ENCODE data around the gene KCTD19.

Gene KCTD19

GRCh38 chr16:67312719-67313118, 13.8 kb downstream of the KCTD19 start:
- DNase-seq: no peak

DNA sequence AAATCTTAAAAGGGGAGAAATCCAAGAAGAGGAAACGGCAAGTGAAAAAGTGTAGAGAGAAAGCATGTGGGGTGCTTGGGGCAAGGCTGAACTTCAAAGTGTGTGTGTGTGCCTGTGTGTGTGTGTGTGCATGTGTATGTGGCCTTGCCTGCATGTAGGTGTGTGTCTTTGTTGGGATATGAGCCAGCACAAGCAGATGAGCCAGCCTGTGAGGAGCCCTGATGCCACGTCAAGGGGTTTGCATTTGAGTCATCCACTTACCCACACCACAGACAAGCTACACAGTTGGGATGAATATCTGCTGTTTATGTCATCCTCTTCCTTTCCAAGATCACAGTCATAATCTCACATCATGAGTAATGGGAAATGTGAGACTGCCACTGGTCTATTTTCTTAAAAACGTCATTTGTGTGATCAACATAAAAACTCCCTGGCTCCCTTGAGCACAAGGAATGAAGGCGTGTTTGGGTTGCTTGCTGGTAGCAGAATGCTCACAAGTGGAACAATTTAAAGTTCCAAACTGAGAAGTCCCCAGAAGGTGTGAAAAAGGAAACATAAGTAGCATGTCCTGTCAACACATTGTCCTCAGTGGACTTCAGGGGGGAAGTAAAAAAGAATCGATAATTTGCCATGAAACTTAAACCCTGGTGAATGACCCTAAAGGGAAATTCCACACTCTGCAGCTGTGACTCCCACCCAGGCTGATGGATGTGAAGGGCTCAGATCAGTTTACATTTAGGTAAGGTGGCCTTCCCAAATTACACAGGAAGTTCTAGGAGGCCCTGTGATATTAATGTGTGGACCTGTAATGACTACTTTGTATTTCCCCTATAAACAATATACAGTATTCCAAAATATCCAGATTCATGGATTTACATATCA, 14.7 kb downstream of the KCTD19 start:
- peak; percentile 41 for DNase-seq

DNA sequence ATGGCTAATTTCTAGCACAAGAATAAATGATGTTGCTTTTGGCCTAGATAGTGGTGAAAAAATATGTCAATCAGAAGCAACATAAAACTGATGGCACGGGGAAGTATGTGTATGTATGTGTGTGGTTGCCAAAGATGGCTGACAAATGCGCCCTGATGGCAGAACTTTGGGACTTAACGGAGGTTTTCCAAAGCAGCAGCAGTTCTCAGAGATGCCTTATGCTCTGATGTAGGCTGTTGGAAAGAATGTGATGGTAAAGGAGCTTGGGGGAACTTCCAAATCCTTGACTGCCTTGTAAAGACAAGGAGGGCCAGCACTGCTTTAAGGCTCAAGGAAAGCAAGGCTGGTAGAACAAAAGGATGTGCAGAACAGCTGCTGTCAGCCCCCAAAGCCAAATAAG, 16.0 kb downstream of the KCTD19 start:
- no peak for DNase-seq

- DNase-seq: no peak
Observed at GRCh38 chr16:67305216-67306071, 21.1 kb downstream of the KCTD19 start.

DNA sequence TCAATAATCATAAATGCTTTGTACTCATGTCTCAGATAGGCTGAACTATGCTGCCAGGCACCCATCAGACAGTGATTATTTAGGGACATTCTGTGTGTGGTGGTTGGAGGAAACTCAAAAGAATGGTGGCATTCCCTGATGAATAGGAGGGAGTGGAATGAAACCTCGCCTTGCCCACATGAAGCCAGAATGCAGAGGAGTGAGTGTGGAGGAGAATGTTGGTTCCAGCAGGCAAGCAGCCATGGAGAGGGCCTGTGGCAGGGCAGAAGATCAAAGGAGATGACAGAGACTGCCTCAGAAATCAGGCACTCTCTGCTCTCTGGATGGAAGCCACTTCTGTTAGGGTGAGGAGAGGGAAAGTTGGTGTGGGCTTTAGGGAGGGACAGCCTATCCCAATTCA, 22.5 kb downstream of the KCTD19 start:
- no peak for DNase-seq

- DNase-seq: no peak
Observed at GRCh38 chr16:67302970-67303369, 23.6 kb downstream of the KCTD19 start.

- DNase-seq: no peak
Observed at GRCh38 chr16:67302076-67302475, 24.5 kb downstream of the KCTD19 start.

GRCh38 chr16:67301080-67301782, 25.3 kb downstream of the KCTD19 start:
- no peak for DNase-seq

- no peak for DNase-seq
Observed at GRCh38 chr16:67299269-67299668, 27.3 kb downstream of the KCTD19 start.

DNA sequence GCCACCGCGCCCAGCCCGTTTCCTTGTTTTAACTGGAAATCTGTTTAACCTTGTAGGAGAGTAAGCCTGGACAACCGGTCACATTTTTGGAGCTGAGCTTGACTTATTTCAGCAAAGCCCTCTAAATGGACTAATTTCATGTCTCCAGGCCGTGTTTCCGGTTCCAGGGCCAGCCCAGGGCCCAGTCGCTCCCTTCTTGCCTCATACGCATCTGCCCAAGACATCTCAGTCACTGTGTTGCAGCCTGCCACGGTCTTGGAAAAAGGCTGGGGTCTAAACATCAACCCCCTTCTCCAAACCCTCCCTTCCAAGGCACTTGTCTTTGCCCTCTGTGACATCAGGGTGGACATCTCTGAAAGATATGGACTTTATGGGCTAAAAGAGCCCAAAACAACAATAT, 28.3 kb downstream of the KCTD19 start:
- no peak for DNase-seq

- DNase-seq: no peak
Observed at GRCh38 chr16:67296420-67296819, 30.1 kb downstream of the KCTD19 start.

- DNase-seq: no peak
Observed at GRCh38 chr16:67294938-67295361, 31.6 kb downstream of the KCTD19 start.

GRCh38 chr16:67294171-67294757, 32.3 kb downstream of the KCTD19 start:
- no peak for DNase-seq

DNA sequence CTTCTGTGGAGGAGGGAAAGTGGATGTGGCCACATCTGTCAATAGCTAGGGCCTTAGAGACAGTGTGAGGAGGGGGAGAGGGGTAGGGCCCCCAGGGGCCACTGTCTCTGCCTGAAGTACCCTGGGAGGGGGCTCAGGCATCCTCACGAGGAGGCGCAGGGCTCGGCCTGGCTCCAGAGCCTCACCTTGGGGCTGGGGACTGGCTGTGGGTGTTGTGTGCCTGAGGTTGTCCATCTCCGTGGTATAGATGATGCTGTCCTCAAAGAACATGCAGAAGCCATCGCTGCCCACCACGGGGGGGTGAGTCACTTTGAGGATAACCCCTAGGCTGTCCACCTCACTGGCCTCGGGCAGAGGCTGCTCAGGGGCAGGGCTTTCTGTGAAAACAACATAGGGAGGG, 35.1 kb downstream of the KCTD19 start:
- no peak for DNase-seq

DNA sequence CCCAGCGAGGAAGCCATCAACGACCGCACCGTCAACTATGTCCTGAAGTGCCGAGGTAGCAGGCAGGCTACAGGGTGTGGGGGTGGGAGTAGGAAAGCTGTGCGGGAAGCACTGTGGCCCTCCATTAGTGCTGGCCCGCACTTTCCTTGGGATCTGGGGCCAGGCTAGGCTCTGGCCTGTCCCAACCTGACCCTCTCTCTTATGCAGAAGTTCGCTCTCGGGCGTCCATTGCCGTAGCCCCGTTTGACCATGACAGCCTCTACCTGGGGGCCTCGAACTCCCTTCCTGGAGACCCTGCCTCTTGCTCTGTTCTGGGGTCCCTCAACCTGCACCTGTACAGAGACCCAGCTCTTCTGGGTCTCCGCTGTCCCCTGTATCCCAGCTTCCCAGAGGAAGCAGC, 38.6 kb downstream of the KCTD19 start:
- no peak for DNase-seq

GRCh38 chr16:67286441-67287235, 39.9 kb downstream of the KCTD19 start:
- DNase-seq: no peak

GRCh38 chr16:67284699-67285646, 41.6 kb downstream of the KCTD19 start:
- no peak for DNase-seq

DNA sequence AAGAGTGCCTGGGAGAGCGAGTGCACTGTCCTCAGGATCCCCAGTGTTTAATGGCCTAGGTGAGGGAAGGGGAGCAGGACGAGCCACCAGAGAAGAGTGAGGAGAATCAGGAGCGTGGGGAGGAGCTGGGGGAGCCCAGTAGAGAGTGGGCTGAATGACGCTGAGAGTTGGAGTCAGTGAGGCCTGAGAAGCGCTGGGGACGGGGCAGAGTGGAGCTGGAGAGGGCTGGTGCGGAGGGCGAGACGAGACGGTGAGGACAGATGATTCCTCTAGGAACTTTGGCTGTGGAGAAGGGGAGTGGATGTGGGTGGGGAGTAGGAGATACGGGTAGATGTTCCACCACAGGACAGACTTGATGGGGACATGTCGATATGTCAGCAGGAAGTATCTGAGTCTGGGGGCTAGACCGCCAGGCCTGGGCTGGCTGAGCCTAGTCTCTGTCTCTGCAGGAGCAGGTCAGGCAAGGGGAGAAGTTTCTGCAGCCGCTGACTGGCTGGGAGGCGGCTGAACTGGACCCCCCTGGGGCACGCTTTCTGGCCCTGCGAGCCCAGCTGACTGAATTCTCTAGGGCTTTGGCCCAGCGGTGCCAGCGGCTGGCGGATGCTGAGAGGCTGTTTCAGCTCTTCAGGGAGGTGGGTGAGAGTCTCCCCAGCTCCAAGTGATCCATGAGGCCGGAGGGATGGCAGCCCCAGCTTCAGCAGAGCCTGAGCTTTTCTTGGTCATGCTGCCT, 42.5 kb downstream of the KCTD19 start:
- no peak for DNase-seq

DNA sequence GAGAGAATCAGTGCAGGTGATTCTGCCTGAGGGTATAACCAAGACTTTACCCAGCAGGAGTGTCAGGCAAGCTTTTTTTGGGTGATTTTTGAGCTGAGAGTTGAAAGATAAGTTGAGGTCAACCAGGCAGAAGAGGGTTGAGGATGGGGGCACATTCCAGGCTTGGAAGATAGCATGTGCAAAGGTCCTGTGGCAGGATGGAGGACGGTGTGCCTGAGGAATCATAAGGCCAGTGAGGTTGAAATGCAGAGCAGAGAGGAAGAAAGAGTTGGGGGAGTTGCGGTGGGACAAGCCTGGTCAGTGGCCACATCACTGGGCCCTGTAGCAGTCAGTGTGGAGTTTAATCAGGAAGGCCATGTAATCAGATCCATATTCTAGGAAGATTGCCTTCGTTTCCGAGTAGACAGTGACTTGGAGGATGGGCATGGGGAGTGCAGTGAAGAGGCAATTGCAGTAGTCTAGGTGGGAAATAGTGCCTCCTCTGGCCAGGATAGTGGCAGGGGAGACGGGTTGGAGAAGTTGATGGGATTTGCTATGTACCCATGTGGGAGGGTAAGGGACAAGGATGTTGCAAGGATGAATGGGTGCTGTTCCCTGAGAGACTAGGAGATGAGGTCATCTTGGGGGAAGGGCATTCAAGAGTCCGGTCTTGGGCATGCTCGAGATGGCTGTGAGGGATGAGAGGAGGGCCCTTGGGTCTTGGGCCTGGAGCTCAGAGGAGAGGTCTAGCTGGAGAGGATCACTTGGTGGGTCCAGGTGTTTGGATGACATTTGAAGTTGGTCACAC, 43.3 kb downstream of the KCTD19 start:
- DNase-seq: peak; percentile 62
